Esophagus (tissue), 2 donors: ENCODE results near the gene TTC32. TPM values are rescaled to one million over a fixed set of nuclear protein-coding genes. Genes with fewer than 3 reads are reported as not detected.

ENCODE experiments used
- H3K27ac ChIP-seq, 2 donors: one replicate each; pipeline ENCODE4 v1.5.1; 2013; ENCODE audit warnings: low read depth in 2 of 2, mild to moderate bottlenecking in 2 of 2, inconsistent platforms in 1 of 2, low read length in 1 of 2, moderate library complexity in 1 of 2
- H3K27me3 ChIP-seq, 2 donors: one replicate each; pipeline ENCODE4 v1.6.1; 2013; ENCODE audit warnings: low read length in 2 of 2, control low read depth in 1 of 2, mild to moderate bottlenecking in 1 of 2; ENCODE audit not compliant: insufficient read depth in 2 of 2, control insufficient read depth in 1 of 2
- H3K36me3 ChIP-seq, 2 donors: one replicate each; pipeline ENCODE4 v1.6.1; 2013; ENCODE audit warnings: low read length in 1 of 2; ENCODE audit not compliant: control insufficient read depth in 2 of 2, insufficient read depth in 2 of 2
- H3K4me1 ChIP-seq, 2 donors: one replicate each; pipeline ENCODE4 v1.6.1; 2013; ENCODE audit warnings: low read length in 1 of 2; ENCODE audit not compliant: control insufficient read depth in 2 of 2, insufficient read depth in 2 of 2
- H3K4me3 ChIP-seq, 2 donors: one replicate each; pipeline ENCODE4 v1.5.1; 2013; ENCODE audit warnings: low read length in 2 of 2, mild to moderate bottlenecking in 2 of 2, low read depth in 1 of 2, moderate library complexity in 1 of 2
- H3K9me3 ChIP-seq, 2 donors: one replicate each; pipeline ENCODE4 v1.6.1; 2013; ENCODE audit warnings: mild to moderate bottlenecking in 2 of 2, low read depth in 1 of 2, low read length in 1 of 2, moderate library complexity in 1 of 2; ENCODE audit not compliant: control insufficient read depth in 2 of 2, insufficient read depth in 1 of 2
- WGBS, 2 donors: extraction: QIAGEN DNeasy Blood & Tissue Kit; methylation state at CpG; one replicate each; pipeline ENCODE4 v1.1.7; 2013; 5-methylcytosine and 5-hydroxymethylcytosine counted together
- polyA plus RNA-seq, 2 donors: library from polyadenylated mRNA; stranded (reverse); fragments of 200-250 nt; gene quantifications; one replicate each; pipeline ENCODE4 v1.2.3, GENCODE V29; 2013
- donor health status: healthy with polysubstance abuse.
- donor health status: Bipolar disorder and iron deficiency.

TTC32 gene
- polyA plus RNA-seq, 2 donors = 13.4 to 17.8 TPM

GRCh38 chr2:19868701-19869580, 32.8 kb downstream of the TTC32 start:
- no peak overlapping the region for H3K27ac ChIP-seq
- 23 to 29% methylated on average over 38 to 52 of the region's 52 CpGs for WGBS, 2 donors

GRCh38 chr2:19868224-19868623, 33.6 kb downstream of the TTC32 start:
- Histone ChIP-seq H3K9me3 (no peaks in the 10 kb centered on the region), H3K27ac (no peak overlapping the region), H3K27me3 (no peaks in the 10 kb centered on the region), H3K4me3 (peak overlapping the region; percentile 45 to 48), H3K36me3 (no peaks in the 10 kb centered on the region), H3K4me1 (peaks cover 3 to 6% of the 10 kb centered on the region in 2 donors)
- WGBS, 2 donors = 74 to 77% methylated on average over 7 of the region's 7 CpGs

More at GRCh38 chr2:19868701-19869580, 32.8 kb downstream of the TTC32 start:
- Histone ChIP-seq H3K4me1 (peaks cover 2 to 3% of the 10 kb centered on the region in 2 donors), H3K36me3 (no peaks in the 10 kb centered on the region), H3K27me3 (no peaks in the 10 kb centered on the region), H3K9me3 (no peaks in the 10 kb centered on the region), H3K4me3 (peak overlapping the region; percentile 45 to 48)

- Histone ChIP-seq H3K36me3 (no peaks in the 10 kb centered on the region), H3K9me3 (no peaks in the 10 kb centered on the region), H3K27me3 (no peaks in the 10 kb centered on the region), H3K4me1 (peaks cover 3 to 6% of the 10 kb centered on the region in 2 donors), H3K27ac (no peak overlapping the region), H3K4me3 (no peak overlapping the region)
- 93 to 94% methylated on average over 2 of the region's 2 CpGs for WGBS, 2 donors
These were observed 35.0 kb downstream of the TTC32 start for GRCh38 chr2:19866771-19867170.

GRCh38 chr2:19865151-19865550, 36.6 kb downstream of the TTC32 start:
- Histone ChIP-seq H3K27me3 (no peaks in the 10 kb centered on the region), H3K36me3 (no peaks in the 10 kb centered on the region)
- WGBS, 2 donors = 74 to 80% methylated on average over 2 of the region's 2 CpGs

GRCh38 chr2:19864381-19864780, 37.4 kb downstream of the TTC32 start:
- H3K27me3 ChIP-seq = no peaks in the 10 kb centered on the region
- WGBS, 2 donors = 69 to 78% methylated on average over 11 of the region's 11 CpGs
- peaks cover 3 to 9% of the 10 kb centered on the region in 2 donors for H3K4me1 ChIP-seq
- H3K9me3 ChIP-seq = no peaks in the 10 kb centered on the region
- no peaks in the 10 kb centered on the region for H3K36me3 ChIP-seq
- H3K27ac ChIP-seq = no peak overlapping the region
- no peak overlapping the region for H3K4me3 ChIP-seq

More at GRCh38 chr2:19865151-19865550, 36.6 kb downstream of the TTC32 start:
- Histone ChIP-seq H3K4me1 (peaks cover 3 to 8% of the 10 kb centered on the region in 2 donors), H3K27ac (no peak overlapping the region), H3K9me3 (no peaks in the 10 kb centered on the region), H3K4me3 (no peak overlapping the region)

- Histone ChIP-seq H3K4me1 (peaks cover 0 to 10% of the 10 kb centered on the region in 2 donors), H3K9me3 (no peaks in the 10 kb centered on the region), H3K4me3 (no peak overlapping the region), H3K27ac (no peak overlapping the region), H3K36me3 (no peaks in the 10 kb centered on the region), H3K27me3 (no peaks in the 10 kb centered on the region)
- 13 to 18% methylated on average over 33 of the region's 33 CpGs for WGBS, 2 donors
These were observed 38.3 kb downstream of the TTC32 start for GRCh38 chr2:19863303-19864041.

GRCh38 chr2:19861813-19862212, 40.0 kb downstream of the TTC32 start:
- no peaks in the 10 kb centered on the region for H3K27me3 ChIP-seq
- no peak overlapping the region for H3K27ac ChIP-seq
- peaks cover 0 to 10% of the 10 kb centered on the region in 2 donors for H3K4me1 ChIP-seq
- H3K9me3 ChIP-seq = no peaks in the 10 kb centered on the region
- no peaks in the 10 kb centered on the region for H3K36me3 ChIP-seq
- WGBS, 2 donors = 29 to 31% methylated on average over 1 of the region's 1 CpG
- H3K4me3 ChIP-seq = no peak overlapping the region

- 56 to 67% methylated on average over 6 of the region's 6 CpGs for WGBS, 2 donors
- peaks cover 0 to 12% of the 10 kb centered on the region in 2 donors for H3K4me1 ChIP-seq
- H3K36me3 ChIP-seq = no peaks in the 10 kb centered on the region
- no peak overlapping the region for H3K4me3 ChIP-seq
- H3K27ac ChIP-seq = no peak overlapping the region
- no peaks in the 10 kb centered on the region for H3K27me3 ChIP-seq
- H3K9me3 ChIP-seq = no peaks in the 10 kb centered on the region
These were observed 41.8 kb downstream of the TTC32 start for GRCh38 chr2:19860022-19860421.

- no peak overlapping the region for H3K27ac ChIP-seq
These were observed 42.2 kb downstream of the TTC32 start for GRCh38 chr2:19859565-19859964.

More at GRCh38 chr2:19859565-19859964, 42.2 kb downstream of the TTC32 start:
- H3K36me3 ChIP-seq = no peaks in the 10 kb centered on the region
- no peaks in the 10 kb centered on the region for H3K27me3 ChIP-seq
- peaks cover 0 to 12% of the 10 kb centered on the region in 2 donors for H3K4me1 ChIP-seq
- H3K9me3 ChIP-seq = no peaks in the 10 kb centered on the region
- WGBS, 2 donors = 84 to 85% methylated on average over 11 of the region's 11 CpGs
- H3K4me3 ChIP-seq = no peak overlapping the region
